Astrocyte of the cerebellum (primary cell): Measurements from ENCODE around the gene HPSE.

Source experiments
- DNase-seq: peaks from one replicate; pipeline ENCODE4 v3.0.0-alpha.2; 2011; ENCODE audit warnings: low read depth
- H3K4me3 ChIP-seq: 2 replicates; pipeline ENCODE4 v1.5.1; 2011; ENCODE audit warnings: mild to moderate bottlenecking, low read depth, low read length, moderate library complexity
- in situ Hi-C: cut with HindIII; loops from 2 replicates; pipeline ENCODE4 v1.10.0; 2017; ENCODE audit warnings: low sequenced_read_pairs
- TF ChIP-seq, protein P1 (sequence below): IDR thresholded peaks from 2 replicates; pipeline ENCODE4 v1.5.1; 2012; ENCODE audit warnings: low read length, low read depth, moderate library complexity, mild to moderate bottlenecking; ENCODE audit errors: missing control alignments

HPSE gene

DNA sequence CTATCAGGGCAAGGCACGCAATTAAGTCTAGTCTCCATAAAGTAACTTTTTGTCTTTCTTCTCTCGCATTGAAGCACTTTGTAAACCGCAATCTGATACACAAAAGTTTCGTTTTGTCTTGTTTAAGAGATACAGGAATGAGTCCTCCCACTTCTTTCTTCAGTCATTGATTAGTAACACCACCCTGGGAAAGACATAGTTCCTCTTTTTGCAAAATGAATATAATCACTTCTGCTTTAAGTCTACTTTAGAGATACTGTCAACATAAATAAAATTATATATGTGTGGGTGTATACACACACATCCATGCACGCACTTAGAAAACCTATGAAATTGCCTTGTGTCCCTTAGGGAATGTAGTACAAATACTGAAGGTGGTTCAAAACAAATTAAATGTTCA, 61.7 kb downstream of the HPSE start:
- H3K4me3 ChIP-seq: no peak overlapping the region
- in situ Hi-C loops: no loop called here
- TF ChIP-seq, protein P1, sequence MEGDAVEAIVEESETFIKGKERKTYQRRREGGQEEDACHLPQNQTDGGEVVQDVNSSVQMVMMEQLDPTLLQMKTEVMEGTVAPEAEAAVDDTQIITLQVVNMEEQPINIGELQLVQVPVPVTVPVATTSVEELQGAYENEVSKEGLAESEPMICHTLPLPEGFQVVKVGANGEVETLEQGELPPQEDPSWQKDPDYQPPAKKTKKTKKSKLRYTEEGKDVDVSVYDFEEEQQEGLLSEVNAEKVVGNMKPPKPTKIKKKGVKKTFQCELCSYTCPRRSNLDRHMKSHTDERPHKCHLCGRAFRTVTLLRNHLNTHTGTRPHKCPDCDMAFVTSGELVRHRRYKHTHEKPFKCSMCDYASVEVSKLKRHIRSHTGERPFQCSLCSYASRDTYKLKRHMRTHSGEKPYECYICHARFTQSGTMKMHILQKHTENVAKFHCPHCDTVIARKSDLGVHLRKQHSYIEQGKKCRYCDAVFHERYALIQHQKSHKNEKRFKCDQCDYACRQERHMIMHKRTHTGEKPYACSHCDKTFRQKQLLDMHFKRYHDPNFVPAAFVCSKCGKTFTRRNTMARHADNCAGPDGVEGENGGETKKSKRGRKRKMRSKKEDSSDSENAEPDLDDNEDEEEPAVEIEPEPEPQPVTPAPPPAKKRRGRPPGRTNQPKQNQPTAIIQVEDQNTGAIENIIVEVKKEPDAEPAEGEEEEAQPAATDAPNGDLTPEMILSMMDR: no peak
- no peak for DNase-seq

DNA sequence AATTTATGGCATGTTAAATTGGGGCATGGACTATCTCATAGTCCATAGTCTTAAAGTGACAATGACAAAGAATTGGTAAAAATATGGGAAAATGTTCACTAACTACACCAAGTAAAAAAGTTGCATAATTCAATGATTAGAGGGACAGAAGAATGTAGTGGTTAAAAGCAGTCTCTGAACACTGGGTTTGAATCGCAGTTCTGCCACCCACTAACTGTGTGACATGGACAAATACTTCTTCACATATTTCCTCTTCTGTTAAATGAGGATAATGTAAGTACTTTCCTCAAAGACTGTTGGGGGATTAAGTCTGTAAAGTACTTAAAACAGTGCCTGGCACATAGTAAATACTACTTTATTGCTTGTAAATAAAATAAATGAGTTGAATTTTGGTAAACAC, 65.4 kb downstream of the HPSE start:
- TF ChIP-seq, protein P1: no peak
- no peak overlapping the region for H3K4me3 ChIP-seq
- no peak for DNase-seq
- in situ Hi-C loops: no loop called here

DNA sequence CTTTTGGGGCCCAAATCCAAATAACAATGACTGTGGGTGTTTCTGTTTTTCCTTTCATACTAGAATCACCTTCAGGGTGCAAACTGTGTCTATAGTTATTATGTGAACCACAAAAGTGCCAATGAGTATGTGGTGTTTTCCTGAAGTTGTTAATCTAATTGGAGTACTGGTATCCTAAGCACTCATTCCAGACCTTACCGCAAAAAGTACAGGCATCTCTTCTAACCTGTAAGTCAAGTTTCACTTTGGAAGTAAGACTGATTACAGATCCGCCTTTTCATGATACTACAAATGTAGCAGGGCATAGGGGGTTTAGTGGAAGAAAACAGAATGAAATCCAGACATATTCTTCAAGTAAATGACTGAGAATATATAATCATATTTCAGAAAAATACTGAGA, 66.2 kb downstream of the HPSE start:
- TF ChIP-seq, protein P1: no peak
- H3K4me3 ChIP-seq: no peak overlapping the region
- no peak for DNase-seq
- in situ Hi-C loops: no loop called here

DNA sequence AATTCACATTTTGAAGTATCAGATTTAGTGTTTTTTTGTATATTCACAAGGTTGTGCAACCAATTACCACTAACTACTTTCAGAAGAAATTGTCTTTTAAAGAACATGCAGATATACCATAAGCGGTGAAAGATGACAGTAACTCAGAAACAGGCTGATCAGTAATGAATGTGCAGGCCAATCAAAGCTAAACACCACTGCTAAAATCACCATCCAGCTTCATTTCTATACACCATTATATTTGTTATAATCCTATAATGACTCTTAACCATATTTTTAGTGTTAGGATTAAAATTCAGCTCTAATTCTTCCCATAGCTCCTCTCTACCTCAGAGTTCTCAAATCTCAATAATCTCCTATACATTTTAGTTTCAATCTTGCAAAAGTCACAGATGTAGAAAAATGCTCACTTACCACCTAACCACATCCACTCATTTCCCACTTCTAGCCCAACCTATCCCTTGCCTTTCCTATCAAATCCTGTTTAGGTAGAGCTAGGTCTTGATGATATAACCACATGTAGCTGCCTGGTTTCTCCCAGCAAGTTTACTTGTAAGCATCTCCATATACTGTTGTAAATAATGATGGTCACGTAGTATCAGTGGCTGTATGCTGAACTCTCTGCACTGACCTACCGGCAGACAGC, 66.7 kb downstream of the HPSE start:
- in situ Hi-C loops: no loop called here
- TF ChIP-seq, protein P1: no peak
- DNase-seq: no peak
- H3K4me3 ChIP-seq: no peak overlapping the region

DNA sequence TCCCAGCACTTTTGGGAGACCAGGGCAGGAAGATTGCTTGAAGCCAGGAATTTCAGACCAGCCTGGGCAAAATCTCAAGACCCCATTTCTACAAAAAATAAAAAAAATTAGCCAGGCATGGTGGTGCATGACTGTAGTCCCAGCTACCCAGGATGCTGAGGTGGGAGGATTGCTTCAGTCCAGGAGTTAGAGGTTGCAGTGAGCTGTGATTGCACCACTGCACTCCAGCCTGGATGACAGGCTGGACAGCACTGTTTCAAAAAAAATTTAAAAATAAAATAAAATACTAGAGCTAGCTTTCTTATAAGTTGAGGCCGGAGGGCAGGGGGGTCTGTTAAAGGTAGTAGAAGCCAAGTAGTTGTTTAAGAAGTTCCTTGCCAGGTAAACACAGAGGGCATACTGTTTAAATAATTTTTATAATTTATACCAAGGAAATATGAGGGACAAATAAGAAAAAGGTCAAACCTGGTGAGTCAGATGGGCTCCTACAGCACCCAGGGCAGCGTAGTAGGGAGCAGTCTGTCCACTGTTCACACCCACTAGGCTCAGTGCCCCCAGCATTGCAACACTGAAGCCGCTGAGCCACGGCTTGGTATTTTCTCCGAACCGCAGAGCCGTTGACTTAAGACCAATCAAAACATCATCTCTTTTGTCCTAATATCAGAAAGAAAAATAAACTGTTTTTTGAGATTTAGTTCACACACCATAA, 67.4 kb downstream of the HPSE start:
- DNase-seq: peak; percentile 66
- H3K4me3 ChIP-seq: no peak overlapping the region
- in situ Hi-C loops: no loop called here
- TF ChIP-seq, protein P1: no peak

DNA sequence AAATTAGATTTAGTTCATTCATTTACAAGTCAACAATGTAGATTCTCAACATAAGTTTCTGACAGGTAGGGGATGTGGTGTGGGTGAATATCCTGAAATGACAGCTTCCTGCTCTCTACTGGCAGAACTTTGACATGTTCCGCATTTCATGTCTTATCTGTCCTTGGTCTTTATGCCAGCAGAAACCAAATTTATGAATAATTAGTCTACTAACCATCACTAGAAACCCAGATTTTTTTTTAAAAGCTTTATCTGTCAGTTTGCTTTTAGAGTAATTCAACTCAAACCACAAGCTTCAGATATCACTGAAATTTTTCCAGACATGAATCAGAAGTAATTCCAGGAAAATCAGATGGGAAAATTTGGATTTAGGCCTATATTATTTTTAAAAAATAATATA, 68.0 kb downstream of the HPSE start:
- in situ Hi-C loops: no loop called here
- H3K4me3 ChIP-seq: no peak overlapping the region
- no peak for DNase-seq
- TF ChIP-seq, protein P1: no peak
